AML-193 (cell line): ENCODE data around the gene NBEA.

Experiments used
- DNase-seq, 2 experiments: peaks; one replicate each; lab custom pipeline; 2025; lab: John Stamatoyannopoulos, UW

Gene NBEA

DNA sequence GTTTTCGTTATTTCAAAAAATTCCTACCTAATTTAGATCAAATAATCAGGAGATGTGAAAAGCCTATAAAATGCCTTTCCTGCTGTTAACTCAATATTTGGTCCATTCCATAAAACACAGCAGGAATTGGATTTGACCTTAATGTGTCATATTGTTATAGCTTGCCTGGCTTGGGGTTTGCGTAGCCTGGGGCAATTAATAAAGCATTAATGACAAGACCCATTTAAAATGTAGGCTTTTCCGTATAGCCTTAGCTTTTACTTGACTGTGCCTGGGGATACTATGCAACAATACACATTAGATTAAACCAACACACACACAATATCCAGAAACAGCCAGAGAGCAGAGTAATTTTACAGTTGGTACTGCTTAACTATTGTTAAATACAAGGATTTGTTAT lies 651.6 kb downstream of the NBEA start:
- DNase-seq = no peak

DNA sequence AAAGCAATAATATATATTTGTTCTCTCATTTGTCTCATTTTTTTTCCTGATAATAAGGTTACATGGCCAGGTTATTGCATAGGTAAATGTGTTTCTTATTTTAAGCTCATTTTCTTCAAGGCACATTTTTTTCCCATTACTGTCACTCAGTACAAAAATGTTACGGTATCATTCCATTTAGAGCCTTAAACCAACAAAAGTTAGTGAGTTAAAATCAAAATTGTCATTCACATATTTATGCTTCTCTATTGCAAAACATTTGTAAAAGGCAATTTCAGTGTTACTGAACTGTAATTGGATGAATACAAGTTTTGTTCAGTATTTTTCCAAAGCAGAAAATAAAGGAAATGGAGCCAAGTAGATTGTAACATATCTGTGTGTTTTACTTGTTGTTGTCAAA lies 652.0 kb downstream of the NBEA start:
- no peak for DNase-seq

GRCh38 chr13:35595181-35595580 lies 653.1 kb downstream of the NBEA start:
- no peak for DNase-seq

DNA sequence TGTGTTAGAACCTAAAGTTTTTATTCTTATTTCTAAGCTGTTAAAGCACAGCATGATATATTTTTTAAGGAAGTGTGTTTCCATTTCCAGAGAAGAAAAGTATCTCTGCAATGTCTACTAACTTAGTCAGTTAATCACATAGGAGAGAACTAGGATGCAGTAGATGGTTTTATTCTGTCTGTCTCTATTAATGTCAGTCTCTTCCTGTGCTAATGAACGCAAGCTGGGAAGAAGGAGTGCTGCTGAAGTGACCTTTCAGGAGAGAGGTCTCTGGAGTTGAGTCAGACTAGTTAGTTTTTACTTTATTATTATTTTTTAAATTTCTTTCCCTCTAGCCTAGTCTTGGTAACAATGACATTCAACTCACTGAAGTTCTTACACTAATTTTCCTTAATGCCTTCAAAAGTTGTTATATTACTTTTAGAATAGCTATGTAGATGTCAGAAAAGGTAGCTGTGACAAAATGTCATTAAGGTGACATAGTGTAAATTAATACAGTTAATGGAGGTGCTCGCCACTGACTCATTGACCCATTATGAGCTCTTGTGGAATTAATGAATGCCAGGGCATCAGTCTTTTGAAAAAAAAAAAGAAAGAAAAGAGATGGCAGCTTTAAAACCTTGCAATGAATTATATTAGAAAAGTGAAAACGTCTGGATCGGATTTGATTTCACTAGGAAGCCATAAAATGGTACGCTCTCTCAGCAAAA lies 654.4 kb downstream of the NBEA start:
- no peak for DNase-seq

- DNase-seq = no peak
Measured at GRCh38 chr13:35597451-35597850, 655.4 kb downstream of the NBEA start.

DNA sequence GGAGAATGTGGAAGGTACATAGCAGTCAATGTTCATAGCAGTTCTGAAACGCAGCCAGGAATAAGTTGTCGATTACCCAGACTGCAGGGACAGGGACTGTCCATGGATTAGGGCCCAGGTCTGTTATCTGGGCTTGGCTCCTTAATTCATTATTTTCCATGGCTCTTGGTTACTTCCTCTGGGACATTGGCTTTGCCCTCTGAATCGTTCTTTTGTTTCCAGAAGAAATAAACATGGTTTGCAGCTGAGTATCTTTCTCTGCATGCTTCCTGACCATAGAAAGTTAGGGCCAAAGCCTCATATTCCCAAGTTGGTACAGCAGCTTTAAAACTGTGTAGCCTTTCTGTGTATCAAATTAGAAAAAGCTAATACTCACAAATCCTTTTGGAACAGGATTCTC lies 656.2 kb downstream of the NBEA start:
- DNase-seq = no peak

DNA sequence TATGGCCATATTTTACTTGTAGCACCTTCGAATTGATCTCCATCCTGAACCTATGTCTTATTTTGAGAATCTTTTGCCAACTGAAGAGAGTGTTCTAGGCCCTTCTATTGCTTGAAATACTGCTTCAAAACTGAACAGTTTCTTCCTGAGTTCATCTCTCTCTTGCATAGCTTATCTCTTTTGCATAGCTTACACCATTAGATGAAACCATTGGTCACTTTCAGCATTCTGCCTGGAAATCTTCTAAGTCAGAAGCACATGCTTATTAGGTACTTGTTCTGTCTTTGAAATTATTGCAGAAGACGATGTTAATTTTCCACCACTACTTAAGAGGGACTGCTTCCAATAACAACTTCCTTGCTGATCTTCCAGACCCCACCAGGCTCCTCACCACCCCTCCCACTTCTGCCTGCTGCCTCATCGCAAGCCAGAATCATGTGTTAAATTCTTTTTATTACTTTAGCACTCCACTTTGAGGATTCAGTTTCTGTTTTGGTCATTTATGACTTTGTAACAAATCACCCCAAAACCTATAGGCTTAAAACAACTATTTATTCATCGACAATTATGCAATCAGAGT lies 656.8 kb downstream of the NBEA start:
- no peak for DNase-seq

GRCh38 chr13:35599384-35599783 lies 657.3 kb downstream of the NBEA start:
- DNase-seq = no peak

DNA sequence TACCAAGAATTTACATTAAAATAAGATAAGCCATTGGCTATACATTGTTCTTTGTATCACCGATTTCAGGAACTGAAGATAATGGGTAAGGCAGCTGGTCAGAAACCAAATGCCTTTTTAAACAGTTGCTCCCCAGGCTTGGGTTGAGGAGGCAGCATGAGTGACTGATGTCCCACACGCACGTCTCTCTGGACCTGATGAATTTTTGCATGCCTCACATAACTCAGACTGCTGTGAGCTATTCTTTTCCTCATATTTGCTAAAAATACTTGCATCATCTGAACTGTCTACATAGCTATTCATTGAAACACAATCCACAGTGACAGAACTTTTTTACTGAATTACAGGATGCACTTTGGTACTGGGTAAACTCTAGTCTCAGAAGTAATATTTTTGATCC lies 658.1 kb downstream of the NBEA start:
- no peak for DNase-seq

GRCh38 chr13:35603593-35604285 lies 661.7 kb downstream of the NBEA start:
- no peak for DNase-seq

DNA sequence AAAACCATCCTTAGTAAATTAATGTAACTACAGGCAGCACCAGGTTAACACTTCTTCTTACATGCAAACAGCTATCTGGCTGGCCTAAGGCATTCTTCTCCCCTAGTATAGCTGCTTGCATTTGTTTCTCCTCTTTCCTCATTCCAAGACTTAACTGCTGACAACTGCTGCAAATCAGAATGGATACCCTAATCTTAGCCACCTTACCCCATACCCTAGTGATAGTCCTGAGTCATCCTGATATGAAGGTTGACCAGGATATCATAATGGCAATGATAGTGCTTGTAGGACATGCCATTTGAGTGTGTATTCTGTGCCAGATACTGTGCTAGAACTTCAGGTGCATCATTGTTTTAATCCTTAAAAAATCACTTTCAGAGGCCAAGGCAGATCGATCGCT lies 672.6 kb downstream of the NBEA start:
- DNase-seq = no peak

DNA sequence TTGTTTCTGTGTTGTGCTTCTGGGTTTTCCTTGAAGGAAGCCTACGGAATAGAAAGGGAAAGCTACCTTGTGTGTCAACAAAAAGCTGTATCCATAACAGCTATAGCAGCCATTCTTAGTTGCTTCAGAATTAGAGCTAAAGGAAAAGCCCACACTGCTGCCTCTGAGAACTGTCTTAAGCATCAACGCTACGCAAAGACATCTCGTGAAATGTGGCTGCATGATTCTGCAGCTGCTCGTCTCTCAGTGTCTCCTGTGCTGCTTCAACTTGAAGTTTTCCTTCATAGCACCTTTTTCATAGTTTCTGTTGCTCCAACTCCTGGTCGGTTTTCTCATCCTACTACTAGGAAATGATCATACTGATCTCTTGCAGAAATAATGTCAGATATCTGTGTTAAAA lies 675.4 kb downstream of the NBEA start:
- no peak for DNase-seq

DNA sequence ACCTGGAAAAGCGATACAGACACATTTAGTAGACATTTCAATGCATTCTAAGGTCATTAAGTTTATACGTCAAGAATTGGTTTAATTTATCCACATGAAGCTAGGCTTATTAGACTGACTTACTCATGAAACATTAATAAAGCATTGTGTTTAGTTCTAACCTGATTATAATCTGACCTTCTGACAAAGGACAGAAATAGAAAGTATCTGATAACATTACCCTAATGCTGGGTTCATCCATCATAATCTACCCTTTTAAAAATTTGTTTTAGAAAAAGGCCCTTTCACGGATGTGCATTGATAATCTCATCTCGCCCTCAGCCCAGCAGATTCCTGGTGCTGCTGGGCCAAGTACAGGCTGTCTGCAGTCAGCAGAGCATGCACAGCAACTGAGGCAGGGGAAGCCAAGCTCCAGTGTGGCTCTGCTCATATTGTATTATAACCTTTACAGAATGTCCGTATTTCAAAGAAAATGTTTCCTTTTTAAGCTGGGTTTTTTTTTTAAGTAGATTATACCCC lies 676.6 kb downstream of the NBEA start:
- no peak for DNase-seq

DNA sequence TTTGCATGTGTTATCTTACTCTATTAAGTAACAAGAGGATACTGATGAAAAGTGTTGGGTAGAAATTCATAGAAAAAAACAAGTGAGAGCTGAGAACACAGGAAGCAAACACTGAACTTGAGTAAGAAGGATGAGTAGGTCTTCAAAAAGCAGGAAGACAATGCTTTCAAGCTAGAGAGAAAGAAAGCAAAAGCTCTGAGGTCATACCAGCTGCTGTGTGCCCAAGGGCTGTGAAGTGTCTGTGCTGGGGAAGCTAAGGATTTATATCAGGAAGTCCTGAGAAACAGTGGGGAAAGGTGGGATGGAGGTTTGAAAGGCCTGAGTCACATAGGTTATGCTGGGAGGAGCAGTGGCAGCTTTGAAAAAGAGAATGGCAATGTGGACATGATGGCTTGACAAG lies 679.9 kb downstream of the NBEA start:
- DNase-seq = peak; percentile 30 to 46

DNA sequence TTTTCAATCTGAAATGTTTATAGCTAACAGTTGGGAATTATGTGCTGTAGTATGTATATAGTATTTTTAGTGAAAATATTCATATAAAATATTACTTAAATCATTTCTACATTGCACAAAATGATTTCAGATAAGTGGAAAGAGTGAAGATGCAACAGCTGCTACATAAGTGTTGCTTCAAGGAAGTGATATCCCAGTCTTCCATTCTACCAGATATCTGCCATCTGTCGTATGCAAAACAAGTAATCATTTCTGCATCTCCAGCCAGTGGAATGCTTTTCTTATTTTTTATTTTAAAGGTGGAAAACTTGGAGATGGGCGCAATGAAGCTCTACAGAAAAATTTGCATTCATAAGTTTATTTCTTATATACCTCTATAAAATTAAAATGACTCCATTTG lies 687.0 kb downstream of the NBEA start:
- no peak for DNase-seq

GRCh38 chr13:35630551-35631275 lies 688.6 kb downstream of the NBEA start:
- peak; percentile 37 to 69 for DNase-seq

DNA sequence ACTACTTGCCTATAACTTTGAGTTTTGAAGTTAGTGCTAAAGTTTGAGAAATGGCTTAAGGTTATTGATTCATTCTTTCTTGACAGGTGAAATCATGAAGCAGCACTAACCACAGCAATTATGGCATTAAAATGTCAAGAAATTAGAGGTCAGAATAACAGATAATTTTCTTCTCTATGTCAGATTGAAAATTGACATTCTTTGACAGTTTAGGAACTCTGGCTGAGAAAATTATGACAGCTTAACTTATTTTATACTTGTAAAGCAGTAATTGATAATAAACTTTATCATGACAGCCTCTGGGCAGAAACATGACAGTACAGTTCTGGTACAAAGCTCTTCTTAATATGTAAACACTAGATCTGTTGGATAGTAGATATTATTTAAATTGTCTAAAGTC lies 689.6 kb downstream of the NBEA start:
- DNase-seq = no peak

DNA sequence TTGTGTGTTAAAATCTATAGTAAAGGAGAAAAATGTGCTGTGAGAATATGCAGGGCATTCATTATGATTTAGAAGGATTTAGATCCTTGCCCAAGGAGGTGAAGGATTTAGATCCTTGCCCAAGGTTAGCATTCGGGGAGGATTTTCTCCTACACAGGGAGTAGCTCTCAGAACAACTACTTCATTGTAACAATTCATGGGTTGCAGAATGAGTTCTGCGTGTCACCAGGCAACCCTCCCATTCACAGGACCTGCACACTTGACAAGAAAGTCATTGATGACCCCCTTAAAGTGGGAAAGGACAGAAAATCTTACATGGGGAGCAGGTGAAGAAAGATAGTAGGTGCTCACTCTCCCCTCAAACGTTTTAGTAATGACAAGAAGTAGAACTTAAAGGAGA lies 701.6 kb downstream of the NBEA start:
- no peak for DNase-seq

- DNase-seq = peak; percentile 36 to 43
Measured at GRCh38 chr13:35646056-35646774, 704.1 kb downstream of the NBEA start.

GRCh38 chr13:35648201-35648600 lies 706.1 kb downstream of the NBEA start:
- no peak for DNase-seq

- DNase-seq = peak; percentile 19 to 26
Measured at GRCh38 chr13:35649162-35649561, 707.1 kb downstream of the NBEA start.

DNA sequence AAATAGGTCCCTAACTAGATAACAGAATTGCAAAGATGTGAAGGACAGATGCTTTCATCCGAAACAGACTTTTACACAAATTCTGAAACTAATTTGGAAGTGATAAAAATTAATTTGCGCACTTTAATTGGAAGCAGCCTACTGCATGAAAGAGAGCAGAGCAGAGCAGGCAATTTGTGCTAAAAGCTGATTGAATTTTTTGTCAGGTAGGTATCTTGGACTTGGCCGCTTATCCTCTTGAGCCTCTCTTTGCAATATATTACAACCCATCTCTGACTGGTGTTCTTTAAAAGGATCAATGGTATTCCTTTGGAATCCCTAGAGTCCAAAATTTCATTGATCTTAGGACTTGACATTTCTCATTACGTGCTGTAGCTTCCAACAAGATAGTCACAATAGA lies 717.7 kb downstream of the NBEA start:
- DNase-seq = no peak
